ENCODE results near the gene FKBP15. TPM values are rescaled to one million over a fixed set of nuclear protein-coding genes. Genes with fewer than 3 reads are reported as not detected.

Gene FKBP15
- total RNA-seq, 2 donors from 2014 or later, result 12.5 to 45.6 TPM

DNA sequence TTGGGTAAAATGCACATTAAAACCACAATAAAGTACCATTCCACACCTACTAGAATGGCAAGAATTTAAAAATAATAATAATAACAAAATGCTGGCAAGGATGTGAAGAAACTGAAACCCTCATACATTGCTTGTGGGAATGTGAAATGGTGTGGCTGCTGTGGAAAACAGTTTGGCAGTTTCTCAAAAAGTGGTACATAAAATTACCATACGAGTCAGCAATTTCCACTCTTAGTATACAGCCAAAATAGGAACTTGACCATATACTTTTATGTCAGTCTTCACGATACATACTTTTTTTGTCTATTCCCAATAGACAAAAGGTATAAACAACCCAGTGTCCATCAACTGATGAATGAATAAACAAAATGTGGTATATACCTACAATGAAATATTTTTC is 15.6 kb downstream of the FKBP15 start:
- Mint-ChIP-seq H3K9me3 (no peaks in the 10 kb centered on the region), H3K36me3 (peaks cover 7 to 32% of the 10 kb centered on the region in 2 donors), H3K27ac (no peak overlapping the region)
- DNase-seq (ENCODE audit: low spot score in 2 of 2) (no peak), ATAC-seq (no peak)

DNA sequence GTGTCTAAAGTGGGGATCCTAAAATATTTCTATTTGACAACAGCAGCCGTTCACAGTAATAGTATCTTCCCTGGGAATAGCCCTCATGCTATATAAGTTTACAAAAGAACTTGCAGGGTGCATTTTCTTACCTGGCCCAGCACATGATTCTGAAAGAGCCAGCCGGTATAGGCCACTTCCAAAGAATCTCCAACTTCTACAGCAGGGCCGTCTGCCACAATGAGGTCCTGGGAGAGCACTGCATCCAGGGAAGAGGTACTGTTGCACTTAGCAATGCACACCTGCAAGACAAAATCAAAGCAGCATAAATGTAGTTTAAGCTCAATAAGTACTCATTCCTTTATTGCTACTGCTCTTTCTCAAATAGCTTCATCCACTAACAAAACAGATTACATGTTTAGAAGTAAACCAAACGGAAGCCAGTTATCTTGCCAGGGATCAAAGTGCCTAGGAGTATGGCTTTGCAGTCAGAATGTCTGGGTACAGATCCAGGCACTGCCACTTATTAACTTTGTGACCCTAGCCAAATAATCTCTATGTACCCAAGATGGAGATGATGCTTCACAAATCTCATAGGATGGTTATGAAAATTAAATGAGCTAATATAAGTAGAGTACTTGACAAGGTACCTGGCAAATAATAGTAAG is 21.3 kb downstream of the FKBP15 start:
- DNase-seq (ENCODE audit: low spot score in 2 of 2) (no peak), ATAC-seq (no peak)
- no peaks in the 10 kb centered on the region for H3K9me3 Mint-ChIP-seq
- no peak overlapping the region for H3K27ac Mint-ChIP-seq
- peaks cover 12 to 36% of the 10 kb centered on the region in 2 donors for H3K36me3 Mint-ChIP-seq

DNA sequence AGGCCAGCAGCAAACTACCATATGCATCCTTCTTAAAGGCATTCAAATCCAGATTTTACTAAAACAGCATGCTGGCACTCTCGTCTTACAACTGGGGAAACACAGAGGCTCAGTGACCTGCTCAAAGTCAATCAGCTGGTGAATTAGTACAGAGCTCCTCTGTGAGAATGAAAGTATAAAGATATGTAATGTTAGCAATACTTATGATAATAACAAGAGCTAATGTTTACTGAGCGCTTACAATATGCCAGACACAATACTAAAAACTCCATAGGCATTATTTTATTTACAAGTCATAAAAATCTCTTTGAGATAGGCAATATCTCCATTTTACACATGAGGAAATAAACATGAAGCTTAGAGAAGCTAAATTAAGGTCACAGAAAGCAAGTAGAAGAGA is 28.6 kb downstream of the FKBP15 start:
- Mint-ChIP-seq H3K36me3 (peaks cover 6 to 9% of the 10 kb centered on the region in 2 donors), H3K27ac (no peak overlapping the region), H3K9me3 (no peaks in the 10 kb centered on the region)
- ATAC-seq (no peak), DNase-seq (ENCODE audit: low spot score in 2 of 2) (no peak)

DNA sequence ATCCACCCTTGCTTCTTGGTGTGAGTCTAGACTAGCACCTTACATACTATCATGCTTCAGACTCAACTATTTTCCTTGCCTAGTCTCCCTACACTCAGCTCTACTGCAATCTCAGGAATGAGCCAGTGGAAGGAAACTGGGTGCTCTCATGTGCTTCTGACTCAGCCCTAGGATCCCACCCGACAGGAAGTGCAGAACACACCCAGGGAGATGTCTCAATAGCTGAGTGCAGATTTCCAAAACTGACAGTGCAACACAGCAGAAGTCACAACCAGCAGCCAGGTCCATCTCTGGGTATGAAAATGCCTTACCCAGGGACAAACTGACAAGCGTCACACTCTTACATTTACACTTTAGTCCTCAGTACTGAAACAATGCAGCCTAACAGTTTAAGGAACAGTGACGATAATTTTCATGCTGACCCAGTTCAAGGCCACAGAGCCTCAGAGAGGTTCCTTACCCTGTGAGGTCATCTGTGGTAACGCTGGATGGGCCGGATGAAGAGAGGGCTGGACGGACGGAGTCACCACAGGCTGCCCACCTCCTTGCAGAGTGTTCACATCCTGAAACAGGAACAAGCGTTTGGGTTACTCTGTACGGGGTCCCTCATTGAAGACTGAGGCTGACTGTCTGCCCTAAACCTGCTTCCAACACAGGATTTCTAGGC is 33.0 kb downstream of the FKBP15 start:
- no peak for ATAC-seq
- no peak for DNase-seq (ENCODE audit: low spot score in 2 of 2)
- Mint-ChIP-seq H3K9me3 (no peaks in the 10 kb centered on the region), H3K27ac (no peak overlapping the region), H3K36me3 (peaks cover 0 to 6% of the 10 kb centered on the region in 2 donors)

DNA sequence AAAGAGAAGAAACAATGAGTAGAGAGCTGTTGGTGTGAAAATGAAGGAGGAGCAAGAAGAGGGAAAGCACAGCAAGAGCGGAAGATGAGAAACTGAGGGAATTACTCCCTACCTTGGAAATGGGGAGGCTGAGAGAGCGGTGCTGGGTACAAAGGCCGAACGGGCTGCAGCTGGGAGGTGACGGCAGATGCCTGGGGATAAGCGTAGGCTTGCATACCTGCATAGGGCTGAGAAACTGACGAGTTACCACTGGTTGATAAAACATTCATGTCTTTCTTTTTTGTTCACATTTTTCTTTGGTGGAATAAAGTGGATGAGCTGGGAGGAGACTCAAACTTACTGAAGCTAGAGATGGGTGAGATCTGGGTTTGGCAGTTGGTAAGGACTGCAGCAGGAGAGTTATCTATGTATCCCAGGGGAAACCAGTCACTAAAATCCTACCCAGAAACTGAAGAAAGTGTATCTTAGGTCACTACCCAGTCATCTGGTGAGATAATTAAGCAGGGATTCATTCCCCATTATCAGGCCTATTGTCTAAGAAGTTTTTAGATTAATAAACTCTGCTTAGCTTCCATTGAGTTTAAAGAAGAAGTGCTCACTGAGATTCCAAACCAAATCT is 34.8 kb downstream of the FKBP15 start:
- no peak for DNase-seq (ENCODE audit: low spot score in 2 of 2)
- ATAC-seq, result no peak
- Mint-ChIP-seq H3K27ac (peak overlapping the region in 1 of 2 donors; percentile 33), H3K36me3 (peaks cover 4 to 14% of the 10 kb centered on the region in 2 donors), H3K9me3 (no peaks in the 10 kb centered on the region)

DNA sequence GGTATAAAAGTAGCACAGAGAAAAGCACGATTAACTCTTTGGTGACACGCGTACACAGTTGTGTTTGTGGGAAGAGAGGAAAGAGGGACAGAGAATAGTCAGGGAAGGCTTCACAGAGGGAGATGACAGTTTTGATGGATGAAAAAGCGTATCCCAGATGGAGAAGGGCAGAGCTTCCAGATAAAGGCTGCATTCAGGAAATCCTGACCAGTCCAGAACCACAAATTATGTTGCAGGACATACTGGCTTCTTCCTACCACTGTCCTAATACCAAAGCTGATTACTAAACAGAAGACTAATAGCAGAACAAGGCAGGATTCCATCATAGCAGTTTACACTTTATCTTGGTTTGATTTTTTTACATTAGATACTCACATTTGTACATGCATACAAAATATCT is 35.8 kb downstream of the FKBP15 start:
- Mint-ChIP-seq H3K36me3 (peaks cover 5 to 15% of the 10 kb centered on the region in 2 donors), H3K27ac (no peak overlapping the region), H3K9me3 (no peaks in the 10 kb centered on the region)
- DNase-seq (ENCODE audit: low spot score in 2 of 2), result no peak
- ATAC-seq, result no peak

DNA sequence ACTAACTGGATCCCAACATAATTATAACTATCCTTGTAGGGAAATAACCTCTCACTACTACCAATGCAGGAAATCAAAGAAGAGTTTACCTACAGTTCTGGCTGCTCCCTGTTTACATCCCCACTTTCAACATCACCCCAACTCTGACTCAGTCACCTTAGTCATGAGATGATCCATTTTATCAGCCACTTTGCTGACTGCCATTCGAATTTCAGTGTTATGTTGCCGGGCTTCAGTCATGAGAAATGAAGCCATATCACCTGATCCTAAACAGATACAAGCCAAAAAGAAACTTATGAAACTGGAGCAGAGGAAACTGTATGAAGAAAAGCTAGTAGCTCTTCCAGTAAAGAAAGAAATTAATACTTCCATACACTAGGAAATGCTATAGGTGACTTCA is 36.5 kb downstream of the FKBP15 start:
- ATAC-seq, result no peak
- Mint-ChIP-seq H3K27ac (peak overlapping the region in 1 of 2 donors; percentile 45), H3K9me3 (no peaks in the 10 kb centered on the region)

DNA sequence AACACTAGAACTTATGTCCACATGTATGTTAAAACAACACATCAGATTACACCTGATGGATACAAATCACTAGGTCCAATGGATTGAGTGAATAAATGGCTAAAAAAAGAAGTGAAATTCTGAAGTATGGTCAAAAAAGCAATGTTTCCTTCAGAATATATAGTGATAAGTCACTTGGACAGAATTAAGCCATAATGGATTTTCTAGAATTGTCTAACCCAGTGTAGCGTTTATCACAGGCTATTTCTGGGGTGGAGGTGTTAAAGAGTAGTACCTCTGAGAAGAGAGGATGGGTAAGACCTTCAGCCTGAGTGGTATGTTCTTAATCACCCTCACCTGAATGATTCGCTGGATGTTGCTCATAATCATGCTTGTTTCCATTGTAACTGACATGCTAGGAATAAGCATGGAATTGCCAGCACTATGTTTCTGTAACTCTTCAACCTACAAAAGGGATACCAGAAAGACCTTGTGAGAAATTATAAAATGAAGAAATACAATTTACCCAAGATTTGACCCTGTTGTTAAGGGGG is 37.1 kb downstream of the FKBP15 start:
- Mint-ChIP-seq H3K27ac (no peak overlapping the region), H3K9me3 (no peaks in the 10 kb centered on the region), H3K36me3 (peaks cover 5 to 15% of the 10 kb centered on the region in 2 donors)
- ATAC-seq (no peak), DNase-seq (ENCODE audit: low spot score in 2 of 2) (no peak)

More for the DNA sequence above, 36.5 kb downstream of the FKBP15 start:
- DNase-seq (ENCODE audit: low spot score in 2 of 2), result no peak
- peaks cover 5 to 15% of the 10 kb centered on the region in 2 donors for H3K36me3 Mint-ChIP-seq

DNA sequence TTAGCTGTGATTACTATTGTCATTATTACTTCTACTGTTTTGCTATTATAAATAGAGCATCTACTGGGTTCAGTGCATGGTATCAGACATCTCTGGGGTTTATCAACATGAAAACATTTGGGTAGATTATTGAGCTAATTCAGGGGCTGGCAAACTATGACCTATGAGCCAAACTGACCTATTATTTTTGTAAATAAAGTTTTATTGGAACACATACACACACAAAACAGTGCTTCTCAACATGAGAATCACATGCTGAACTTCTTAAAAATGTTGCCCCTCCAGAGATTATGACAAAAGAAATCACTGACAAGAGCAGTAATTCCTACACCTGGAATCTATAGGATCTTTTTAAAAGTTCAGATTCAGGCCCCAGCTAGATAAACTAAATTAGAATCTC is 39.9 kb downstream of the FKBP15 start:
- no peak for DNase-seq (ENCODE audit: low spot score in 2 of 2)
- Mint-ChIP-seq H3K36me3 (peaks cover 11 to 36% of the 10 kb centered on the region in 2 donors), H3K27ac (peak overlapping the region in 1 of 2 donors; percentile 38), H3K9me3 (no peaks in the 10 kb centered on the region)
- ATAC-seq, result no peak

DNA sequence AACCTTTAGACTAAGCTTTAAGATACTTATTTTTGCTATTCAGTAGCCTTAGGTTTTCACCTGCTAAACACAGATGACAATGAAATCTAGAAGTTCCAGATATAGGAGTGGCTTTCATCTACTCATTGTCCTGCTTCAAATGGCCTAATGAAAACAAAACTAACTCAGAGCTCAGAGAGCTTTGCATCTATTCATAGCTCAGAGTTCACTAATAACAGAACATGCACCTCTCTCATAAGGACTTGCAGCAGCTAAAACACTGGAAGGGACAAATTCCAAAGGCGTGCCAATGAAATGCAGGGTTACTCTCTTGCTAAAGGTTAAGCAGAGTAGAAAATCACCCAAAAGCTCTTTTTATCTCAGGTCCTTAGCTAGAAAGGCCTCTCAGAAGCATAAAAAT is 41.2 kb downstream of the FKBP15 start:
- DNase-seq (ENCODE audit: low spot score in 2 of 2), result no peak
- no peaks in the 10 kb centered on the region for H3K9me3 Mint-ChIP-seq
- peaks cover 13 to 38% of the 10 kb centered on the region in 2 donors for H3K36me3 Mint-ChIP-seq
- ATAC-seq, result no peak
- peak overlapping the region in 1 of 2 donors; percentile 24 for H3K27ac Mint-ChIP-seq

DNA sequence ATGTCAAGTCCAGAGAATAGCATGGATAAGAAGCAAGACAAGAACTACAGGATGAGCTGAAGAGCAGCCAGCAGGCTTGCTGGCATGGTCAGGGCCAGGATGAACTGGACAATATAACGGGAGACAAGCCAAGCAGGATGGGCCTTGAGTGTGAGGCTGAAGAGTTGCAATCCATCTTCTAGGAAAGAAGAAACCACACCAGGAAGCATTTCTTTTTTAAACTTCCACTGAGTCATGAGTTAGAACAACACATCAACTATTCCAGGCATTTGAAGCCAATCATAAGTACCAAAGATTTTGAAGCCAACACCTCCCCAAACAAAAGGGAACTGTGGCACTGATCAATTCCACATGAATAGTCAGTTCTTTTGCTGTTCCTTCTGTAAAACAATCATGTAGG is 43.0 kb downstream of the FKBP15 start:
- DNase-seq (ENCODE audit: low spot score in 2 of 2) (no peak), ATAC-seq (no peak)
- H3K36me3 Mint-ChIP-seq, result peaks cover 26 to 52% of the 10 kb centered on the region in 2 donors
- peaks cover 0 to under 1% of the 10 kb centered on the region in 2 donors for H3K9me3 Mint-ChIP-seq
- H3K27ac Mint-ChIP-seq, result peak overlapping the region in 1 of 2 donors; percentile 75

DNA sequence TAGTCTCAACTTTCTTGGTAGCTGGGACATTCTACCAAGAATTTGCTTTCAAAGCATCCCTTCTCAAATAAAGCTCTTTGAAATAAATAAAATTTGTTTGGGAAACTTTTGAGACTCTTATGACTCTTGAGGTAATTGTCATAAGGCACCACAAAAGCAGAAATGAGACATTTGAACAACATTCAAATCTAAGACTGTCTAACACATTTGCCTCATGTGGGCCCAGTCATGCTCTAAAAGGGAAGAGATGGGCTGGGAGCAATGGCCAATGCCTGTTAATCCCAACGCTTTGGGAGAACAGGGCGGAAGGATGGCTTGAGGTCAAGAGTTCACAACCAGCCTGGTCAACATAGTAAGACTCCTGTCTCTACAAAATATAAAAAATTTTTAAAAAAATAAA is 43.8 kb downstream of the FKBP15 start:
- no peak for DNase-seq (ENCODE audit: low spot score in 2 of 2)
- peaks cover 34 to 60% of the 10 kb centered on the region in 2 donors for H3K36me3 Mint-ChIP-seq
- H3K9me3 Mint-ChIP-seq, result peaks cover 0 to 7% of the 10 kb centered on the region in 2 donors
- ATAC-seq, result no peak
- H3K27ac Mint-ChIP-seq, result no peak overlapping the region

DNA sequence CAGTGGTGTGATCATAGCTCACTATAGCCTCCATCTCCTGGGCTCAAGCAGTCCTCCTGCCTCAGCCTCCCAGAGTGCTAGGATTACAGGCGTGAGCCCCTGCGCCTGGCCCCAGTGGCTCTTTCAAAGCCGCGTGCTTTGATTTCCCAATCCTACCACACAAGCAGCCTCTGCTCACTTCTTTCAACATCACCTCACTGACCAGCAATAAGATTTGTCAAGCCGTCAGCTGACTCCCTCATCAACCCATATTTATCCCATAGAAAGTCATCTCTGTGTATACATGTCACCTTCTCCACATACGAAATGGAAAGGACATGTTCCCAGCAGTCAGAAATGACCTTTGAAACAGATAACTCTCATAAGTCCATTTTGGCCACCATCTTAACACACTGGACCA is 44.3 kb downstream of the FKBP15 start:
- DNase-seq (ENCODE audit: low spot score in 2 of 2) (no peak), ATAC-seq (no peak)
- no peak overlapping the region for H3K27ac Mint-ChIP-seq

DNA sequence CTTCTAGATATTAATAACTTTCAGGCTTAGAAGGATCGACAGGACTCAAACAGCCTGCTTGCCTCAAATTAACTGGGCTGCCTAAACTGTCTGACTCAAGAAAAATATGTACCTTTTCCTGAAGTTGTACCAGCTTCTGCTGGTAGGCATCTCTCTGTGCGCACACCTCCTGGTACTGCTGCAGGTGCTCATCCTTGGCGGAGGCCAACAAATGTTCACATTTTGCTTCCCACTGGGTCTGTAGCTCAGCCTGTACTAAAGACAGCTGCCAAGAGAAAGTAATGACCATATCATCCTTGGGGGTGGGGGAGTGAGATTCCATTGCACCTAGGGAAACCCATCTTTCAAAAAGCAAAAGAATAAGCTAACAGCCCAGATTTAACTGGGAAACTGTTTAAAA is 47.7 kb downstream of the FKBP15 start:
- H3K27ac Mint-ChIP-seq, result no peak overlapping the region
- H3K9me3 Mint-ChIP-seq, result peaks cover 0 to 7% of the 10 kb centered on the region in 2 donors
- no peak for DNase-seq (ENCODE audit: low spot score in 2 of 2)
- no peak for ATAC-seq
- peaks cover 36 to 59% of the 10 kb centered on the region in 2 donors for H3K36me3 Mint-ChIP-seq

More for the DNA sequence above, 44.3 kb downstream of the FKBP15 start:
- H3K9me3 Mint-ChIP-seq, result peaks cover 0 to 7% of the 10 kb centered on the region in 2 donors
- peaks cover 36 to 62% of the 10 kb centered on the region in 2 donors for H3K36me3 Mint-ChIP-seq

DNA sequence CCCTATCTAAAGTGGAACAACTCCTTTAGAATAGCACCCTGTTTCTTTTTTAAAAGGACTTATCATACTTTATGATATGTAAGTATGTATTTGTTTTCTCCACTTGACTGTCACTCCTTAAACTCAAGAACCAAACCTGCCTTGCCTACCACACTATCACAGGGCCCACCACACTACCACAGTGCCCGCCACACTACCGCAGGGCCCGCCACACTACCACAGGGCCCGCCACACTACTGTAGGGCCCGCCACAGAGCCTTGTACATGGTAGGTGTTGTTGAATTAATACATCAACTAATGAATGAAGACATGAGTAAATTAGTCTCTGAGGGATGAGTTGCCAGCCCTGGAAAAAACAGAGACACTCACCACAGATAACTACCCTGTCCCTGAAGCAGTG is 52.3 kb downstream of the FKBP15 start:
- Mint-ChIP-seq H3K9me3 (peaks cover 0 to 7% of the 10 kb centered on the region in 2 donors), H3K36me3 (peaks cover 20 to 25% of the 10 kb centered on the region in 2 donors), H3K27ac (peak overlapping the region; percentile 55 to 78)
- DNase-seq (ENCODE audit: low spot score in 2 of 2), result no peak
- ATAC-seq, result no peak

DNA sequence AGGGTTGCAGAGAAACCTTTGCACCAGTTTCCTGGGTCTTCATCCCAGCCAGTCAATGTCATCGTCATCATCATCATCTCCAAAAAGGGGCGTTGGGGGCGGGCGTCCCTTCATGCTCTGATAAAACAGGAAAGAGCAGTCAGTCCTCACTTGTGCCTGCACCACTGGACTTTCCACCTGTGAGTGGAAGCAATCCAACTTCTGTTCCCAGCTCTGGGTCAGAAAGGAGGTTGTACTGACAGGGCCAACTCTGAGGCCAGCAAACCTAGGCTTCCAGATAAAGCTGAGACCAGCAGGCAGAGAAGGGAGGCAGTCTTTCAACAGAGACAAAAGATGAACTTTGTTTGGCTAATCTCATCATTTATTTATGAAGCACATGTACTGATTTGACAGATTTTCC is 55.0 kb downstream of the FKBP15 start:
- Mint-ChIP-seq H3K36me3 (peaks cover 0 to 5% of the 10 kb centered on the region in 2 donors), H3K9me3 (no peaks in the 10 kb centered on the region), H3K27ac (peak overlapping the region; percentile 66 to 69)
- no peak for ATAC-seq
- DNase-seq (ENCODE audit: low spot score in 2 of 2), result no peak

Measured in activated naive CD4-positive, alpha-beta T cell treated with anti-CD3 and anti-CD28 coated beads, Interleukin-2, amount 50 U/mL, for 72 hours (primary cell).